HepG2 (cell line): Measurements from ENCODE around the gene MIB2.

Experiments used
- HNRNPK ChIP-seq: fragments of 200-400 bp; formaldehyde crosslinking; IDR thresholded peaks from 2 replicates; pipeline ENCODE4 v1.6.1; 2018; ENCODE audit warnings: low read length, low read depth, moderate library complexity, mild to moderate bottlenecking; ENCODE audit not compliant: poor library complexity, severe bottlenecking
- RAD21 ChIP-seq: fragments of 450-650 bp; formaldehyde crosslinking; IDR thresholded peaks from 2 replicates; pipeline ENCODE4 v1.5.0; 2020; ENCODE audit warnings: mild to moderate bottlenecking
- ZBTB21 ChIP-seq: sonication (generic); formaldehyde crosslinking; IDR thresholded peaks from 2 replicates; pipeline ENCODE4 v1.4.0; 2020; ENCODE audit warnings: missing genetic modification reagents
- ZNF549 ChIP-seq: sonication (generic); formaldehyde crosslinking; IDR thresholded peaks from 2 replicates; pipeline ENCODE4 v1.5.0; 2020; ENCODE audit warnings: missing genetic modification reagents
- ZNF660 ChIP-seq: sonication (generic); formaldehyde crosslinking; IDR thresholded peaks from 2 replicates; pipeline ENCODE4 v1.5.1; 2020; ENCODE audit warnings: mild to moderate bottlenecking, low read depth, missing genetic modification reagents, borderline replicate concordance

DNA sequence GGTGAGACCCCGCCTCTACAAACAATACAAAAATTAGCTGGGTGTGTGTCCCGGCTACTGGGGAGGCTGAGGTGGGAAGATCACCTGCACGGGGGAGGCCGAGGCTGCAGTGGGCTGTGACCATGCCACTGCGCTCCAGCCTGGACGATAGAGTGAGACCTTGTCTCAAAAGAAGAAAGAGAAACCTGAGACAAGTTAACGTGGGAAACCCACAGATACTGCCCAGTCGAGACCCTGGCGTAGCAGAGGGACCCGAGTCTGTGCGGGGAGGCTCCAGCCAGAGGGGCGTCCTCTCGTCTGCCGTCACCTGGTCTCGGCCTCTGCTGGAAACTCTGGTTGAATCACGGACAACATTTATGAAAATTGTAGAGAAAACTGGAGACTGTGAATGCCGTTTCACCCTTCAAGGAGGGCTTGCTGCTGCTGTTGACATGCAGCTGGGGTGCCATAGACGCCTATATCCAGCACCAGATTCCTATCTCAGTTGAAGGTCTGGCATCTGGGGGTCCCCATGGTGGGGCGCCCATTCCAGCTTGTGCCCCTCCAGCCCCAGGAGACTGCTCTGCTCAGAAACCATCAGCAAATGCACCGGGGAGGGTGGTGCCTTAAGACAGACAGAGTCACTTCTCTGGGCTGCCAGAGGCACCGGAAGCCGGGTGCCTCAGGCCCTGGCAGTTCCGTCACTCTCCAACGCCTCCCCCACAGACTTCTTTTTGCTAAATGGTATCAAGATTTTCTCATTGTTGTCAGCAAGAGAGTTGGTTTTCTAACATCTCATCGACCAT, 57.1 kb downstream of the MIB2 start:
- TF ChIP-seq HNRNPK (no peak), RAD21 (CRISPR knock-in tag) (no peak), ZNF549 (no peak), ZNF660 (no peak), ZBTB21 (CRISPR knock-in tag) (no peak)
